Measurements from ENCODE around the gene FBLL1. TPM values are rescaled to one million over a fixed set of nuclear protein-coding genes. Genes with fewer than 3 reads are reported as not detected.

Gene FBLL1
- not detected for total RNA-seq
- total RNA-seq (2013), result not detected

DNA sequence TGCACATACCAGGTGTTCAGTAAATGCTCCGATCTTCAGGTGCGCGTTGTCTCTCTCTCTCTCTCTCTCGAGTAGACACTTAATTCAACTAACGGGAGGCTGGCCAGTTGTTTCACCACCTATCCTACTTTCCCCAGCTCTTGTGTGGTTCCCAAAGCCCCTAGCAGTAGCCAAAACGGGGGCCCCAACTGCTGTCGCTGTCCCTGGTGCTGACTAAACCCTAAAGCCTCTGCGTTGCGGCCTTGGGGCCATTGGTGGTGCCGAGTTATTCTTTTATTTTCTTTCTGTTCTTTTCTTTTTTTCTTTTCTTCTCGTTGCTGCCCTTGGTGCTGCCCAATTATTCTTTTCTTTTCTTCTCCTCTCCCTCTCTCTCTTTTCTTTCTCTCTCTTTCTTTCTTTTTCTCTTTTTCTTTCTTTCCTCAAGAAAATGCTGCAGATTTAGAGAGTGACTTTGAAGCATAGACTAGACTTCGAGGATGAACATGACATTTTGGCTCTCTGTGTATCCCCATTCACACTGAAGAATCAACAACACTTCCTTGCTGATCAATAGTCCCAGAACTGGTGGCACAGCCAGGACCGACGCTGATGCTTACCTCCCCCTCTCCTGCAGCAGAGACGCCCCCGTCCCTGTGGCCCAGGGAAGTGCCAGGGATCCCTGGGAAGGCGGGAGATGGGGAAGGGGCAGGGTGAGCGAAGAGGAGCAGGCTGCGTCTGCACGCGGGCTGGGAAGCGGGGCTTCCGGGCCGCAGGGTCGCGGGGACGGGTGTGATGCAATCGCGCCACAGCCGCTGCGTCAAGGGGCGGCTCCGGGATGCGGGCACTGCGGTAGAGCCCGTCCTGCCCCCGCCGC is at the start of gene FBLL1:
Gene FBLL1, plus strand, starts transcription at position 785 of the 853 bp plus-strand sequence. CDS start 200 bp downstream, outside the sequence.
- ATAC-seq (peak in 2 of 3 donors; percentile 36 to 46), DNase-seq (peak in 1 of 2 donors; percentile 33)
- Mint-ChIP-seq H3K4me3 (peak within 1 kb of the TSS; percentile 71), H3K27ac (no peak within 1 kb of the TSS), H3K4me1 (peaks cover 7 to 8% of the 10 kb centered on the region in 2 donors), H3K9me3 (no peaks in the 10 kb centered on the region), H3K36me3 (no peaks in the 10 kb centered on the region), H3K27me3 (ENCODE audit: low read depth in 2 of 2) (peaks cover 24 to 48% of the 10 kb centered on the region in 2 donors)
- Histone ChIP-seq H3K4me3 (ENCODE audit: low read length) (no peak within 1 kb of the TSS), H3K4me1 (ENCODE audit: control insufficient read depth, insufficient read depth, low read length) (peaks cover 9% of the 10 kb centered on the region), H3K27me3 (ENCODE audit: control insufficient read depth, insufficient read depth, low read length) (peaks cover 34% of the 10 kb centered on the region), H3K36me3 (ENCODE audit: control insufficient read depth, insufficient read depth, low read length) (no peaks in the 10 kb centered on the region), H3K27ac (ENCODE audit: low read length) (no peak within 1 kb of the TSS), H3K9me3 (ENCODE audit: control insufficient read depth, insufficient read depth, low read length) (no peaks in the 10 kb centered on the region)
- 14% methylated on average over 38 of the region's 38 CpGs for WGBS (ENCODE audit: insufficient coverage)
- TF ChIP-seq, protein P1, sequence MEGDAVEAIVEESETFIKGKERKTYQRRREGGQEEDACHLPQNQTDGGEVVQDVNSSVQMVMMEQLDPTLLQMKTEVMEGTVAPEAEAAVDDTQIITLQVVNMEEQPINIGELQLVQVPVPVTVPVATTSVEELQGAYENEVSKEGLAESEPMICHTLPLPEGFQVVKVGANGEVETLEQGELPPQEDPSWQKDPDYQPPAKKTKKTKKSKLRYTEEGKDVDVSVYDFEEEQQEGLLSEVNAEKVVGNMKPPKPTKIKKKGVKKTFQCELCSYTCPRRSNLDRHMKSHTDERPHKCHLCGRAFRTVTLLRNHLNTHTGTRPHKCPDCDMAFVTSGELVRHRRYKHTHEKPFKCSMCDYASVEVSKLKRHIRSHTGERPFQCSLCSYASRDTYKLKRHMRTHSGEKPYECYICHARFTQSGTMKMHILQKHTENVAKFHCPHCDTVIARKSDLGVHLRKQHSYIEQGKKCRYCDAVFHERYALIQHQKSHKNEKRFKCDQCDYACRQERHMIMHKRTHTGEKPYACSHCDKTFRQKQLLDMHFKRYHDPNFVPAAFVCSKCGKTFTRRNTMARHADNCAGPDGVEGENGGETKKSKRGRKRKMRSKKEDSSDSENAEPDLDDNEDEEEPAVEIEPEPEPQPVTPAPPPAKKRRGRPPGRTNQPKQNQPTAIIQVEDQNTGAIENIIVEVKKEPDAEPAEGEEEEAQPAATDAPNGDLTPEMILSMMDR (IDR thresholded peaks at IDR 0.05), result no peak
- intact Hi-C loops (cut with micrococcal nuclease), result no loop called here

DNA sequence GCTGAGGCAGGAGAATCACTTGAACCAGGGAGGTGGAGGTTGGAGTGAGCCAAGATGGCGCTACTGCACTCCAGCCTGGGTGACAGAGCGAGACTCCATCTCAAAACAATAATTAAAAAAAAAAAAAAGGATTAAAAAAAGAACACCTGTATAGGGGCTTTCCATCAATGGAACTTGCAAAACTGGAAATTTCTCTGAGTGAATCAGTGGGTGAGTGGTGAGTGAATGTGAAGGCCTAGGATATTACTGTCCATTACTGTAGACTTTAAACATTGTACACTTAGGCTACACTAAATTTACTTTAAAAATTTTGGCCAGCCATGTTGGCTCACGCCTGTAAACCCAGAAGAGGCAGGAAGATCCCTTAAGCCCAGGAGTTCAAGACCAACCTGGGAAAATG is 48.5 kb upstream of the FBLL1 start:
- H3K9me3 Mint-ChIP-seq, result no peaks in the 10 kb centered on the region
- DNase-seq (no peak), ATAC-seq (no peak)
- Histone ChIP-seq H3K27ac (ENCODE audit: low read length) (no peak overlapping the region), H3K9me3 (ENCODE audit: control insufficient read depth, insufficient read depth, low read length) (no peaks in the 10 kb centered on the region), H3K27me3 (ENCODE audit: control insufficient read depth, insufficient read depth, low read length) (no peaks in the 10 kb centered on the region), H3K36me3 (ENCODE audit: control insufficient read depth, insufficient read depth, low read length) (no peaks in the 10 kb centered on the region), H3K4me3 (ENCODE audit: low read length) (no peak overlapping the region), H3K4me1 (ENCODE audit: control insufficient read depth, insufficient read depth, low read length) (no peaks in the 10 kb centered on the region)
- peaks cover 0 to 14% of the 10 kb centered on the region in 2 donors for H3K27me3 Mint-ChIP-seq (ENCODE audit: low read depth in 2 of 2)
- no peak overlapping the region for H3K27ac Mint-ChIP-seq
- peaks cover 0 to 3% of the 10 kb centered on the region in 2 donors for H3K4me1 Mint-ChIP-seq
- WGBS (ENCODE audit: insufficient coverage), result 93% methylated on average over 1 of the region's 3 CpGs
- intact Hi-C loops (cut with micrococcal nuclease), result no loop called here
- H3K36me3 Mint-ChIP-seq, result no peaks in the 10 kb centered on the region
- no peak overlapping the region for H3K4me3 Mint-ChIP-seq
- TF ChIP-seq, protein P1 (IDR thresholded peaks at IDR 0.05), result no peak

DNA sequence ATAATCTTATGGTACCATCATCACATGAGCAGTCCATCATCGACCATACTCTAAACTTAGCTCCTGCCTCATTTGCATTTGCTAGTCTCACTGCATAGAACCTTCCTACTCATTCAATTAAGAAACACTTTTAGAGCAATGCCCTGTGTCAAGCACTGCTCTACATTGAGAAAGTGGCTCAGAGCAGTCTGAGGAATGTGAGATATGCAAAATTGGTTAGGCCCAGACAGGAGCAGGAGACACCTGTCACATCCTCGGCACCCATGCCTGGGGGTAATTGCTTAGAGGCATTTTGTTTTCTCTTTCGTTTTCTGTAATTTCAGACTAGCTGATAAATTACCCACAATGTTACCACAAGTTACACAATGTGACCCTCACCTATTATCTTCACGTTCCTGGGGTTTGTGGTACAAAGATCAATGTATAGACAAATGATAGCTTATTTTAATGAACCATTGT is 47.7 kb upstream of the FBLL1 start:
- Mint-ChIP-seq H3K27ac (no peak overlapping the region), H3K4me1 (peaks cover 7 to 11% of the 10 kb centered on the region in 2 donors), H3K9me3 (no peaks in the 10 kb centered on the region), H3K4me3 (no peak overlapping the region), H3K36me3 (no peaks in the 10 kb centered on the region), H3K27me3 (ENCODE audit: low read depth in 2 of 2) (peaks cover 0 to 14% of the 10 kb centered on the region in 2 donors)
- no peaks in the 10 kb centered on the region for H3K27me3 ChIP-seq (ENCODE audit: control insufficient read depth, insufficient read depth, low read length)
- no peaks in the 10 kb centered on the region for H3K36me3 ChIP-seq (ENCODE audit: control insufficient read depth, insufficient read depth, low read length)
- ATAC-seq (no peak), DNase-seq (peak in 1 of 2 donors; percentile 22)
- TF ChIP-seq, protein P1 (IDR thresholded peaks at IDR 0.05), result no peak
- 72% methylated on average over 1 of the region's 4 CpGs for whole genome bisulfite sequencing (ENCODE audit: insufficient coverage)
- no peak overlapping the region for H3K4me3 ChIP-seq (ENCODE audit: low read length)
- no peaks in the 10 kb centered on the region for H3K9me3 ChIP-seq (ENCODE audit: control insufficient read depth, insufficient read depth, low read length)
- intact Hi-C loops (cut with micrococcal nuclease), result no loop called here
- H3K27ac ChIP-seq (ENCODE audit: low read length), result no peak overlapping the region
- H3K4me1 ChIP-seq (ENCODE audit: control insufficient read depth, insufficient read depth, low read length), result peaks cover 3% of the 10 kb centered on the region
